ENCODE data around the gene COL12A1. TPM values are rescaled to one million over a fixed set of nuclear protein-coding genes. Genes with fewer than 3 reads are reported as not detected.

Gene COL12A1
- total RNA-seq, 6 experiments from 2014 or later: 1.1 to 4.4 (median 3.0) TPM

GRCh38 chr6:75149696-75150095 is 56.2 kb downstream of the COL12A1 start:
- no peaks in the 10 kb centered on the region for H3K4me1 ChIP-seq
- intact Hi-C loops (cut with DNase I): no loop called here
- H3K9me3 ChIP-seq: no peaks in the 10 kb centered on the region
- DNase-seq (no peak), ATAC-seq (no peak)
- H3K36me3 ChIP-seq: no peaks in the 10 kb centered on the region
- H3K27ac ChIP-seq: no peak overlapping the region
- H3K4me3 ChIP-seq: no peak overlapping the region
- H3K27me3 ChIP-seq: no peaks in the 10 kb centered on the region
- TF ChIP-seq CTCF (IDR thresholded peaks at IDR 0.05) (no peak), POLR2A (IDR thresholded peaks at IDR 0.05) (no peak)

GRCh38 chr6:75149240-75149639 is 56.6 kb downstream of the COL12A1 start:
- intact Hi-C loops (cut with DNase I): no loop called here
- no peak for DNase-seq
- no peak for TF ChIP-seq POLR2A (IDR thresholded peaks at IDR 0.05)
- no peaks in the 10 kb centered on the region for H3K36me3 ChIP-seq
- no peaks in the 10 kb centered on the region for H3K27me3 ChIP-seq
- H3K9me3 ChIP-seq: no peaks in the 10 kb centered on the region
- WGBS (ENCODE audit: insufficient coverage, low coverage, low lambda C conversion rate, missing lambda C conversion rate): 52% methylated on average over 1 of the region's 1 CpG
- no peak overlapping the region for H3K27ac ChIP-seq
- H3K4me3 ChIP-seq: no peak overlapping the region
- H3K4me1 ChIP-seq: no peaks in the 10 kb centered on the region
- no peak for ATAC-seq

GRCh38 chr6:75147512-75147911 is 58.3 kb downstream of the COL12A1 start:
- DNase-seq (no peak), ATAC-seq (no peak)
- WGBS (ENCODE audit: insufficient coverage, low coverage, low lambda C conversion rate, missing lambda C conversion rate): 51% methylated on average over 2 of the region's 2 CpGs
- intact Hi-C loops (cut with DNase I): no loop called here
- Histone ChIP-seq H3K9me3 (no peaks in the 10 kb centered on the region), H3K36me3 (no peaks in the 10 kb centered on the region), H3K27ac (no peak overlapping the region), H3K4me1 (no peaks in the 10 kb centered on the region), H3K4me3 (no peak overlapping the region), H3K27me3 (no peaks in the 10 kb centered on the region)
- TF ChIP-seq POLR2A (IDR thresholded peaks at IDR 0.05) (no peak), CTCF (IDR thresholded peaks at IDR 0.05) (no peak)

- no peaks in the 10 kb centered on the region for H3K36me3 ChIP-seq
- no peak for ATAC-seq
These were observed 59.9 kb downstream of the COL12A1 start for GRCh38 chr6:75145976-75146375.

GRCh38 chr6:75145211-75145610 is 60.6 kb downstream of the COL12A1 start:
- H3K36me3 ChIP-seq: no peaks in the 10 kb centered on the region
- H3K9me3 ChIP-seq: no peaks in the 10 kb centered on the region
- H3K27ac ChIP-seq: no peak overlapping the region
- DNase-seq (no peak), ATAC-seq (no peak)
- H3K4me3 ChIP-seq: no peak overlapping the region
- TF ChIP-seq POLR2A (IDR thresholded peaks at IDR 0.05): no peak
- TF ChIP-seq CTCF (IDR thresholded peaks at IDR 0.05): no peak
- H3K27me3 ChIP-seq: no peaks in the 10 kb centered on the region
- WGBS (ENCODE audit: insufficient coverage, low coverage, low lambda C conversion rate, missing lambda C conversion rate): 77% methylated on average over 4 of the region's 4 CpGs
- intact Hi-C loops (cut with DNase I): no loop called here
- no peaks in the 10 kb centered on the region for H3K4me1 ChIP-seq

More at GRCh38 chr6:75145976-75146375, 59.9 kb downstream of the COL12A1 start:
- Histone ChIP-seq H3K27ac (no peak overlapping the region), H3K4me3 (no peak overlapping the region), H3K9me3 (no peaks in the 10 kb centered on the region), H3K27me3 (no peaks in the 10 kb centered on the region), H3K4me1 (no peaks in the 10 kb centered on the region)
- 23% methylated on average over 1 of the region's 1 CpG for WGBS (ENCODE audit: insufficient coverage, low coverage, low lambda C conversion rate, missing lambda C conversion rate)
- intact Hi-C loops (cut with DNase I): no loop called here
- TF ChIP-seq CTCF (IDR thresholded peaks at IDR 0.05) (no peak), POLR2A (IDR thresholded peaks at IDR 0.05) (no peak)
- no peak for DNase-seq

Data from right lobe of liver (tissue), 6 donors.